Measurements from ENCODE around the gene RNASEH2C.
"Not testable (repeated sequence)": the region's sequence is repeated elsewhere in the genome, so short reads cannot be mapped to it uniquely, and the experiment has no call there.

RNASEH2C gene

GRCh38 chr11:65692367-65692766 lies 28.2 kb downstream of the RNASEH2C start:
- no peak for DNase-seq (ENCODE audit: low read depth)
- TF ChIP-seq CTCF (IDR thresholded peaks at IDR 0.05; ENCODE audit: control insufficient read depth, extremely low read depth, insufficient read depth) = no peak
- H3K4me3 ChIP-seq (ENCODE audit: low read depth, low read length) = no peak overlapping the region

GRCh38 chr11:65691847-65692246 lies 28.8 kb downstream of the RNASEH2C start:
- H3K4me3 ChIP-seq (ENCODE audit: low read depth, low read length) = not testable (repeated sequence)

DNA sequence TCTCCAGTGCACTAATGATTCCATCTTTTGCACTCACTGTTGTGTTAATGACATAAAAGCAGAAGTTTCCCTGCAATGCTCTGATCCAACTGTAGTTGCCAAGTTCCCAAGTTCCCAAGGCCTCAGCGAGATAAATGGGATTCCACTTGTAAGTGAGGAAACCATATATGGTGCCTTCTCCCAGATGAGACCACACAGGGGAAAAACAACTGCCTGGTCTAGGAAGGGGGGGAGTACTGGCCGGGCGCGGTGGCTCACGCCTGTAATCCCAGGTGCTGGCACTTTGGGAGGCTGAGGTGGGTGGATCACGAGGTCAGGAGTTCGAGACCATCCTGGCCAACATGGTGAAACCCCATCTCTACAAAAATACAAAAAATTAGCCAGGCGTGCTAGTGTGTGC lies 34.6 kb downstream of the RNASEH2C start:
- no peak for TF ChIP-seq CTCF (IDR thresholded peaks at IDR 0.05; ENCODE audit: control insufficient read depth, extremely low read depth, insufficient read depth)
- no peak overlapping the region for H3K4me3 ChIP-seq (ENCODE audit: low read depth, low read length)
- DNase-seq (ENCODE audit: low read depth) = no peak

More at GRCh38 chr11:65691847-65692246, 28.8 kb downstream of the RNASEH2C start:
- not testable (repeated sequence) for DNase-seq (ENCODE audit: low read depth)

DNA sequence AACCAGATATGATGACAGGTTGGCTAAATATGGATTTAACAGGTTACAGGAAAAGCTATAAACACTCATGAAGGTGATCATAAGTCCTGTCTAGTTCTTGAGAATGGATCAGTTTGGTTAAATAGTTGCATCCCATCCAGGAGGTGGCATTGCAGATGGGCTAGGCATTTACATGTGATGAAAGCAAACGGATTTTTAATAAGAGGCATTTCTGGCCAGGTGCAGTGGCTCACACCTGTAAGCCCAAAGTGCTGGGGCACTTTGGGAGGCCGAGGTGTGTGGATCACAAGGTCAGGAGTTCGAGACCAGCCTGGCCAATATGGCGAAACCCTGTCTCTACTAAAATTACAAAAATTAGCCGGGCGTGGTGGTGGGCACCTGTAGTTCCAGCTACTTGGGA lies 37.1 kb downstream of the RNASEH2C start:
- not testable (repeated sequence) for DNase-seq (ENCODE audit: low read depth)

GRCh38 chr11:65680192-65680743 lies 40.3 kb downstream of the RNASEH2C start:
- TF ChIP-seq CTCF (IDR thresholded peaks at IDR 0.05; ENCODE audit: control insufficient read depth, extremely low read depth, insufficient read depth) = no peak
- no peak overlapping the region for H3K4me3 ChIP-seq (ENCODE audit: low read depth, low read length)
- no peak for DNase-seq (ENCODE audit: low read depth)

More for the DNA sequence above, 37.1 kb downstream of the RNASEH2C start:
- H3K4me3 ChIP-seq (ENCODE audit: low read depth, low read length) = not testable (repeated sequence)

- no peak for TF ChIP-seq CTCF (IDR thresholded peaks at IDR 0.05; ENCODE audit: control insufficient read depth, extremely low read depth, insufficient read depth)
- H3K4me3 ChIP-seq (ENCODE audit: low read depth, low read length) = no peak overlapping the region
- no peak for DNase-seq (ENCODE audit: low read depth)
These were observed 47.6 kb downstream of the RNASEH2C start for GRCh38 chr11:65672982-65673381.

DNA sequence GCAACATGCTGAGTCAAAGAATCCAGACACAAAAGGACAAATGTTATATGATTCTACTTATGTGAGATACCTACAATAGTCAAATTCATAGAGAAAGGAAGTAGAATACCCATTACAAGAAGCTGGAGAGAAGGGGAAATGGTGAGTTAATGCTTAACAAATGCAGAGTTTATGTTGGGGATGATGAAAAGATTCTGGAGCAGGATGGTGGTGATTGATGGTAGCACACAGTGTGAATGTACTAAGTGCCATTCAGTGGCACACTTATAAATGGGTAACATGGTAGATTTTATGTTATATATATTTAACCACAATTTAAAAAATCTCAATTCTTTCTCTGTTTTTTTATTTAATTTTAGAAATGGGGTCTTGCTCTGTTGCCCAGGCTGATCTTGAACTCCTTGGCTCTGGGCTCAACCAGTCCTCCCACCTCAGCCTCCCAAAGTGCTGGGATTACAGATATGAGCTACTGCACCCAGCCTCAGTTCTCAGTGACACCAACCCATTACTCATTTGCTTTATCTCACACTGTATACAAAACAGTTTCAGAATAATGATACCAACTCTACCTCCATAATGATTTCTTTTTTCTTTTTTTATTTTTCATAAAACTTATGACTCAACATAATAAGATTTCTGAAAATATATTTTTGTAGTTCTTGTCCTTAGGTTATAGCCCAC lies 48.3 kb downstream of the RNASEH2C start:
- no peak for TF ChIP-seq CTCF (IDR thresholded peaks at IDR 0.05; ENCODE audit: control insufficient read depth, extremely low read depth, insufficient read depth)
- no peak for DNase-seq (ENCODE audit: low read depth)
- H3K4me3 ChIP-seq (ENCODE audit: low read depth, low read length) = no peak overlapping the region
